Measurements from ENCODE around the gene TBL2.
"Not testable (repeated sequence)": the region's sequence is repeated elsewhere in the genome, so short reads cannot be mapped to it uniquely, and the experiment has no call there.

Gene TBL2

GRCh38 chr7:73606801-73607691, 28.7 kb upstream of the TBL2 start:
- peak; percentile 50 for DNase-seq

GRCh38 chr7:73605601-73606220, 27.3 kb upstream of the TBL2 start:
- DNase-seq: no peak

- no peak for DNase-seq
These were observed 24.6 kb upstream of the TBL2 start for GRCh38 chr7:73602721-73603651.

DNA sequence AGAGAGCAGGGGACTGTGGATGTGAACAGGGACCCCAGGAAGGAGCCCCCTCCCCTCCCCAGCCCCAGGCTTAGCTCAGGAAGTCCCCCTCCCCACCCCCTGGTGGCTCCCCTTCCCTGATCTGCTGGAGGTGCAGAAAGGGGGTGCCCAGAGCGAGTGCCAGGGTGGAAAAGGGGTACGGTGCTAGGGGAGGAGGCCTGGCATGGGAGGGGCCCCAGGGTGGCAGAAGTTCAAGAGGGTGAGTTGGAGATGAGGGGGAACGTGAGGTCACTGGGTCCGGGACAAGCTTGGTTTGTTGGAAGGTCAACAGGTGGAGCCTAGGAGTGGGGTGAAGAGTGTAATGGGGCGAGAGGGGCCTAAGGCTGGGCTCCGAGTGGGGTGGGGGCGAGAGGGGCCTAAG, 21.5 kb upstream of the TBL2 start:
- DNase-seq: no peak

GRCh38 chr7:73599151-73599882, 20.9 kb upstream of the TBL2 start:
- DNase-seq: no peak

GRCh38 chr7:73597978-73598782, 19.8 kb upstream of the TBL2 start:
- no peak for DNase-seq

- no peak for DNase-seq
These were observed 18.0 kb upstream of the TBL2 start for GRCh38 chr7:73596191-73597065.

DNA sequence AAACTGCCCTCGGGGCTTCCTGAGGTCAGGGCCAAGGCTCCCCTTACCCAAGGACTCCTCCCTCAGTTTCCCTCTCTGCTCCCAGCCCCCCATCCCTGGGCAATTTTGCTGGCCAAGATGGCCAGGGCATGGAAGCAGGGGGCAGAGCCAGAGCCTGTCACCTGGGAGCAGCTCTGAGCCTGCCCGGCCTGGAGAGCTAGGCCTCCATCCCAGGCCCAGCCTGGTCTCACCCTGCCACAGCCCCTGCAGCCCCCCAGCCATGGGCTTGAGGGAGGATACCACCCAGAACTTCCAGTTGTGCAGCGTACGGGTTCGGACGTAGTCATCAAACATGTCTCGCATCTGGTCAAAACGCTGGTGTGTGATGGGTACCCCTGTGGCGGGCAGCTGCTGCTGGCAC, 17.0 kb upstream of the TBL2 start:
- no peak for DNase-seq

DNA sequence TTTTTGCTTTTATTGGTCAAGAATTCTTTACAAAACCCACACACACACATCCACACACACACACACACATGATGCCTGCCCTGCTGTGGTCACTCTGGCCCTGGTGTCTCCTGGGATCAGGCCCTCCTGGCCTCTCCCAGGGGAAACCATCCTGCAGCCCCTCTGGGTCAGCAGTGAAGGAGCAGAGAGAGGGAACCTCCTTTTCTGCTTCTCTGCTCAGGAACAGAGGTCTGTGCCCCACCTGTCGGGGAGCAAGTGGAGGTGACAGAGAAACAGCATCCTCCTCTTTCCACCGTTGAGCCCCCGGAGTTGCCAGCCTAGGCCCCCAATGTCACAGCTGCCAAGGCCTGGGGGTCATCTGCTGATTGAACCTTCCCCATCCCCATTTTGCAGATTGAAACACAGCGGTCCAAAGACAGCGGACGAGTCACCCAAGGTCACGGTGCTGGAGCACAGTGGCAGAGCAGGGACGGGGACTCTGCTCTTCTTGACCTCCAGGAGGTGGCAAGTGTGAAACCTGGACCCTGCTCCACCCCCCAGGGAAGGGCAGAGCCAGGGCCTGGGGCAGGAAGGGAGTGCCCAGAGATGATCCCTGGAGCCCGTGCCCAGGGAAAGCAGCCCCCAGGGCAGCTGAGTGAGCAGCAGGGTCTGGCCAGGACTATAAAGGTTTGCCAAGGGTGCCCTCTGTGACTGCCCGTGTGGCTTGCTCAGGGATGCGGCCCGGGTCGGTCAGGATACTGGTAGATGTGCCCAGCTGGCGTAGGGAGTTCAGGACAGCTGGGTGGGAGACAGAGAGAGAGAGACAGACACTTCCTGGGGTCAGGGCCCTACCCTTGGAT, 15.0 kb upstream of the TBL2 start:
- no peak for DNase-seq

DNA sequence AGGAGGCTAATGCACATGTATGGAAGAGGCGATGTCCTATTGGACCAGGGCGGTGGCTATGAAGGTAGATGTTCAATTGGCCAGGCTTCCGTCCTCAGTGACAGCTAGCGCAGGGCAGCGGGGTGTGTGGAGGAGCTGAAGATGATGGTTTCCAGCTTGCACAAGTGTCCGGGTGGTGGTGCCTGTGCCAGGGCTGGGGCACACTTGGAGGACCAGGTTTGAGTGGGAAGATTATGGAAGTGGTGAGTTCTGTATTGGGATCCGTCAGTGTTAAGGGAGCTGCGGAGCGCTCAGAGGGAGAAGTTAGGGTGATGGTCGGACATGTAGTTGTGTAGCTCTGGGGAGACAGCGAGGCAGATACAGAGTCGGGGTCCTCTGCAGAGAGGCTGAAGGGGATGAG, 8.5 kb upstream of the TBL2 start:
- no peak for DNase-seq

DNA sequence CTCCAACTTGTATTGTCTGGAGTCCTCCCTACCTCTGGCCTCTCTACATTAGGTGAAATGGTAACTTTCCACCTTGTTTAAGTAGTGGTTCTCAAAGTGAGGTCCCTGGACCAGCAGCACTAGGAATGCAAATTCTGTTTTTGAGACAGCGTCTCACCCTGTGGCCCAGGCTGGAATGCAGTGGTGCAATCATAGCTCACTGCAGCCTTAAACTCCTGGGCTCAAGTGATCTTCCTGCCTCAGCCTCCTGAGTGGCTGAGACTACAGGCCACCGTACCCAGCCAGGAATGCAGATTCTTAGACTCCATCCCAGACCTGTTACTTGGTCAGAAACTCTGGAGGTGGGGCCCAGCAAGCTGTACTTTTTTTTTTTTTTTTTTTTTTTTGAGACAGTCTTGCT, 6.8 kb upstream of the TBL2 start:
- no peak for DNase-seq

DNA sequence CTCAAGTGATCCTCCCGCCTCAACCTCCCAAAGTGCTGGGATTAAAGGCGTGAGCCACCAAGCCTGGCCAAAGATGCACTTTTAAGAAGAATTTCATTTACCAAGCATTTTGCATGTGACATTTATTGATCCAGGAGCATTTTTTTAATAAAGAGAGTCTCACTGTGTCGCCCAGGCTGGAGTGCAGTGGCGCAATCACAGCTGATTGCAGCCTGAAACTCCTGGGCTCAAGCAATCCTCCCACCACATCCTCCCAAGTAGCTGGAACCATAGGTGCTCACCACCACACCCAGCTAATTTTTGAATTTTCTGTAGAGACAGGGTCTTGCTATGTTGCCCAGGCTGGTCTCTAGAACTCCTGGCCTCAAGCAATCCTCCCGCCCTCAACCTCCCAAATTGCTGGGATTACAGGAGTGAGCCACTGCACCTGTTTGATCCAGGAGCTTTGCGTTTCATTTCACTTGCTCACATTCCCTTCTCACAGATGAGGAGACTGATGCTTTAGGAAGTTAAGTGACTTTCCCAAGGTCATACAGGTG, 4.4 kb upstream of the TBL2 start:
- no peak for DNase-seq

DNA sequence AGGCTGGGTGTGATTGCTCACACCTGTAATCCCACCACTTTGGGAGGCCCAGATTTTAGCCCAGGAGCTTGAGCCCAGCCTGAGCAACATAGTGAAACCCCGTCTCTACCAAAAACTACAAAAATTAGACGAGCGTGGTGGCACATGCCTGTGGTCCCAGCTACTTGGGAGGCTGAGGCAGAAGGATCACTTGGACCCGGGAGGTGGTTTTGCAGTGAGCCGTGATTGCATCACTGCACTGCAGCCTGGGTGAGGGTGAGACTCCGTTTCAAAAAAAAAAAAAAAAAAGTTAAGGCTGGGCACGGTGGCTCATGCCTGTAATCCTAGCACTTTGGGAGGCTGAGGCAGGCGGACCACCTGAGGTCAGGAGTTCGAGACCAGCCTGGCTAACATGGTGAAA, 2.6 kb upstream of the TBL2 start:
- DNase-seq: not testable (repeated sequence)

DNA sequence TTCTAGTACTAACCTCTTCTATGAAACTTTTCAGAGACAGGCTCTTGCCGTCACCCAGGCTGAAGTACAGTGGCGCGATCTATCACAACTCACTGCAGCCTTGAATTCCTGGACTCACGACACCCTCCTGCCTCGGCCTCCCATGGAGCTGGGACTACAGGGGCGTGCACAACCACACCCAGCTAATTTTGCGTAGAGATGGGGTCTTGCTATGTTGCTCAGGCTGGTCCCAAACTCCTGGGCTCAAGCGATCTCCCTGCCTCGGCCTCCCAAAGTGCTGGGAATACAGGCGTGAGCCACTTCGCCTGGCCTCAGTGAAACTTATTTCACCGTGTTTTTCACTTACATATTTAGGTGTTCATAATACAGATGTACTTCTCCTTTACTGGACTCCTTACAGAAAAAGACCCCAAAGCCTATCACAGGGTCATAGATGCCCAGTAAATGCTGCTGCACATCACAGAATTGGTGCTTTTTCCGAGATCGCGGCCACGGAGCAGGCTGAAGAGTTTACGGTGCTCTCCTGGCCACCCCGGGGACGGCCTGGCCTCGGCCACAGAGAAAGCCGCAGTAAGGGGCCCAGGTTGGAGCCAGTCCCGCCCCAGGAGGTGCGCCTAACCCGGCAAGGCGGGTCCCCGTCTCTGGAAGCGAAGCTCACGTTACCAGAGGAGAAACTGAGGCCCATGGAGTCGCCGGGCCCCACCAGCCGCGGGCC, 595 bp downstream of the TBL2 start:
- no peak for DNase-seq

DNA sequence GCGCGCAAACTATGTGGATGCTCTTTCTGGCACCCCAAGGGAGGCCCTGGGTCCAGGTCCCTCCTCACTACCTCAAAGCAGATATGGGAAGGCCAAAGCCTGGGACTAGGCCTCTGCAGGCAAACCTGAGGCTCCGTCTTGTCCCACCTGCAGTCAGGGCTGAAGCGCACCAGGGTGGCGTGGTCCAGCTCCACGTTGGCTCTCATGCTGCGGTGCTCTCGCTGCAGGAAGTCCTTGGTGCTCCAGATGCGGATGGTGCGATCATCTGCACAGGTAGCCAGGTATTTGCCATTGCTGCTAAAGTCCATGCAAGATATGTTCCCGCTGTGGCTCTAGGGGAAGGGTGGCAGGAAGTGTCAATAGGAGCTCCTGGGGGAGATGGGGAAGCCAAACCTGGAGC, 4.6 kb downstream of the TBL2 start:
- no peak for DNase-seq

GRCh38 chr7:73573276-73573675, 5.1 kb downstream of the TBL2 start:
- no peak for DNase-seq

GRCh38 chr7:73572767-73573186, 5.6 kb downstream of the TBL2 start:
- DNase-seq: no peak

GRCh38 chr7:73570977-73571376, 7.4 kb downstream of the TBL2 start:
- no peak for DNase-seq

- no peak for DNase-seq
These were observed 7.9 kb downstream of the TBL2 start for GRCh38 chr7:73570521-73570920.

Data from NCI-H345 (cell line).